ENCODE results near the gene COMT. TPM values are rescaled to one million over a fixed set of nuclear protein-coding genes. Genes with fewer than 3 reads are reported as not detected.

Gene COMT
- total and polyA plus RNA-seq, 9 of the 15 experiments (the other 6 are each of a cell fraction or from before 2014, with no cell fraction given) = 12.5 to 351 (median 155) TPM

DNA sequence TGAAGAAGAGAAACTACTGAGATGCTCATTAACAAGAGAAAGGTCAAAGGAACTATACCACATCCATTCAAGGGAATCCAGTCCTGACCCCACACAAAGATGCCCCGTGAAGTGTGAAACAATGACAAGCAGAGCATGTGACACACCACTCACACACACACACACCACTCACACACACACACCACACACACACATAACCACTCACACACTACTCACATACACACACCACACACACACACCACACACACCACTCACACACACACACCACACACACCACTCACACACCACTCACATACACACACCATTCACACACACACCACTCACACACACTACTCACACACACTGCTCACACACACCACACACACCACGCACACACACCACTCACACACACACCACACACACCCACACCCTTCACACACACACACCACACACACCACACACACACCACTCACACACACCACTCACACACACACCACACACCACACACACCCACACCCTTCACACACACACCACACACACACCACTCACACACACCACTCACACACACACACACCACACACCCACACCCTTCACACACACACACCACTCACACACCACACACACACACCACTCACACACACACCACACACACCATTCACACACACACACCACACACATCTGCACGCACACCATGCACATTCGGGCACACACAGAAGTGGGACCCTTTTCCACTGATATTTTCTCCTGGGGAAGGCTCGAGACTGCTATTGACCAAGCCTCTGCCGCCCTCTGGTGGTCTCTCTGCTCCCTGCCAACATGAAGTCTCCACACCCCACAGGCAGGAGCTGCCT, 32.0 kb upstream of the COMT start:
- Histone ChIP-seq H3K36me3 (ENCODE audit: control insufficient read depth, insufficient read depth, low read length) (peaks cover 38% of the 10 kb centered on the region), H3K79me2 (ENCODE audit: control insufficient read depth, insufficient read depth, low read length) (no peaks in the 10 kb centered on the region), H3K27me3 (ENCODE audit: control insufficient read depth in 2 of 2, insufficient read depth in 2 of 2, low read length in 2 of 2) (no peaks in the 10 kb centered on the region; a peak in 1 of 5 replicates), H3K4me1 (replicated peaks in 1 of 2; ENCODE audit: control insufficient read depth in 2 of 2, insufficient read depth in 2 of 2, low read length in 2 of 2) (peaks cover 2 to 28% of the 10 kb centered on the region in 2 experiments; a peak in 4 of 5 replicates), H3K27ac (ENCODE audit: extremely low read depth, low read depth, low read length) (peak overlapping the region; percentile 16; the same call in 1 of the 3 replicates), H2AFZ (ENCODE audit: low read depth, low read length) (peak overlapping the region; percentile 21), H3K9me3 (replicated peaks; ENCODE audit: control insufficient read depth, insufficient read depth, low read depth, low read length) (no peaks in the 10 kb centered on the region), H3K9ac (ENCODE audit: insufficient read depth in 1 of 2, low read depth in 2 of 2, low read length in 2 of 2) (no peak overlapping the region; a peak in 1 of 4 replicates), H3K4me3 (no peak overlapping the region), H3K4me2 (ENCODE audit: insufficient read depth, low read length) (no peak overlapping the region), H4K20me1 (replicated peaks; ENCODE audit: control insufficient read depth, insufficient read depth, low read length) (peaks cover 3% of the 10 kb centered on the region; the same call in 1 of the 2 replicates), H3K9me1 (ENCODE audit: control insufficient read depth, insufficient read depth, low read length) (no peaks in the 10 kb centered on the region)
- intact Hi-C loops (cut with micrococcal nuclease) = loop anchor here (1.0 to 2.0 kb wide), 6 partner anchors 38 to 277 kb away; no protein-coding TSS in a partner anchor
- FAIRE-seq (peak; percentile 98), ATAC-seq (peak; percentile 97), DNase-seq (ENCODE audit: extremely low read depth in 1 of 4, low spot score in 3 of 4) (peak; percentile 97 to 99 (median 98))
- ChIA-PET POLR2A (interaction anchor here (0.6 to 3.4 kb wide), 18 partner anchors 9 to 266 kb away, joined by 3 to 58 read pairs (median 4); no protein-coding TSS in a partner anchor), CTCF (ENCODE audit: low intra/inter-chr PET ratio) (interaction anchor here (0.5 to 6.2 kb wide), 18 partner anchors 11 to 955 kb away, joined by 3 to 156 read pairs (median 5); partner anchors contain the start of genes GP1BB, RTN4R and TBX1)
- WGBS (ENCODE audit: insufficient coverage, low coverage, missing lambda C conversion rate) = 30% methylated on average over 6 of the region's 6 CpGs
- in situ Hi-C loops (cut with MboI) = loop anchor here (5.0 kb wide), 1 partner anchor 177 kb away; no protein-coding TSS in a partner anchor
- TSS peak; percentile 36 for BruUV-seq (replicated peaks)
- TF ChIP-seq THRAP3 (IDR thresholded peaks at IDR 0.05; ENCODE audit: borderline replicate concordance) = no peak; the same call in 1 of the 2 replicates
- TF ChIP-seq ZEB2 (IDR thresholded peaks at IDR 0.05) = peak; percentile 70
- no peak for TF ChIP-seq ZNF766 (CRISPR knock-in tag; conservative IDR thresholded peaks at IDR 0.05)
- TF ChIP-seq NCOA6 (IDR thresholded peaks at IDR 0.05) = no peak
- TF ChIP-seq, protein P1, sequence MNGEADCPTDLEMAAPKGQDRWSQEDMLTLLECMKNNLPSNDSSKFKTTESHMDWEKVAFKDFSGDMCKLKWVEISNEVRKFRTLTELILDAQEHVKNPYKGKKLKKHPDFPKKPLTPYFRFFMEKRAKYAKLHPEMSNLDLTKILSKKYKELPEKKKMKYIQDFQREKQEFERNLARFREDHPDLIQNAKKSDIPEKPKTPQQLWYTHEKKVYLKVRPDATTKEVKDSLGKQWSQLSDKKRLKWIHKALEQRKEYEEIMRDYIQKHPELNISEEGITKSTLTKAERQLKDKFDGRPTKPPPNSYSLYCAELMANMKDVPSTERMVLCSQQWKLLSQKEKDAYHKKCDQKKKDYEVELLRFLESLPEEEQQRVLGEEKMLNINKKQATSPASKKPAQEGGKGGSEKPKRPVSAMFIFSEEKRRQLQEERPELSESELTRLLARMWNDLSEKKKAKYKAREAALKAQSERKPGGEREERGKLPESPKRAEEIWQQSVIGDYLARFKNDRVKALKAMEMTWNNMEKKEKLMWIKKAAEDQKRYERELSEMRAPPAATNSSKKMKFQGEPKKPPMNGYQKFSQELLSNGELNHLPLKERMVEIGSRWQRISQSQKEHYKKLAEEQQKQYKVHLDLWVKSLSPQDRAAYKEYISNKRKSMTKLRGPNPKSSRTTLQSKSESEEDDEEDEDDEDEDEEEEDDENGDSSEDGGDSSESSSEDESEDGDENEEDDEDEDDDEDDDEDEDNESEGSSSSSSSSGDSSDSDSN (IDR thresholded peaks at IDR 0.05; ENCODE audit: borderline replicate concordance in 1 of 2, low read depth in 2 of 2, low read length in 2 of 2) = peak in 1 of 2 experiments; percentile 49; a peak in 1 of 4 replicates
- TF ChIP-seq KLF10 (CRISPR knock-in tag; IDR thresholded peaks at IDR 0.05) = 0 out of 2 replicates have a peak, but pooled peaks have one; percentile 60
- TF ChIP-seq MAZ (CRISPR knock-in tag; conservative IDR thresholded peaks at IDR 0.05 in 1 of 2, IDR thresholded peaks at IDR 0.05 in 1 of 2) = peak in 1 of 2 experiments; percentile 89; a peak in 3 of 4 replicates
- TF ChIP-seq POLR3G (IDR thresholded peaks at IDR 0.05; ENCODE audit: extremely low read depth, insufficient read length, insufficient replicate concordance) = no peak
- TF ChIP-seq MED1 (CRISPR knock-in tag; IDR thresholded peaks at IDR 0.05; ENCODE audit: borderline replicate concordance) = no peak
- TF ChIP-seq NBN (IDR thresholded peaks at IDR 0.05; ENCODE audit: low read depth) = peak; percentile 99
- TF ChIP-seq, protein P2, sequence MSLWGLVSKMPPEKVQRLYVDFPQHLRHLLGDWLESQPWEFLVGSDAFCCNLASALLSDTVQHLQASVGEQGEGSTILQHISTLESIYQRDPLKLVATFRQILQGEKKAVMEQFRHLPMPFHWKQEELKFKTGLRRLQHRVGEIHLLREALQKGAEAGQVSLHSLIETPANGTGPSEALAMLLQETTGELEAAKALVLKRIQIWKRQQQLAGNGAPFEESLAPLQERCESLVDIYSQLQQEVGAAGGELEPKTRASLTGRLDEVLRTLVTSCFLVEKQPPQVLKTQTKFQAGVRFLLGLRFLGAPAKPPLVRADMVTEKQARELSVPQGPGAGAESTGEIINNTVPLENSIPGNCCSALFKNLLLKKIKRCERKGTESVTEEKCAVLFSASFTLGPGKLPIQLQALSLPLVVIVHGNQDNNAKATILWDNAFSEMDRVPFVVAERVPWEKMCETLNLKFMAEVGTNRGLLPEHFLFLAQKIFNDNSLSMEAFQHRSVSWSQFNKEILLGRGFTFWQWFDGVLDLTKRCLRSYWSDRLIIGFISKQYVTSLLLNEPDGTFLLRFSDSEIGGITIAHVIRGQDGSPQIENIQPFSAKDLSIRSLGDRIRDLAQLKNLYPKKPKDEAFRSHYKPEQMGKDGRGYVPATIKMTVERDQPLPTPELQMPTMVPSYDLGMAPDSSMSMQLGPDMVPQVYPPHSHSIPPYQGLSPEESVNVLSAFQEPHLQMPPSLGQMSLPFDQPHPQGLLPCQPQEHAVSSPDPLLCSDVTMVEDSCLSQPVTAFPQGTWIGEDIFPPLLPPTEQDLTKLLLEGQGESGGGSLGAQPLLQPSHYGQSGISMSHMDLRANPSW (CRISPR knock-in tag; IDR thresholded peaks at IDR 0.05) = peak; percentile 98; the same call in 1 of the 2 replicates
- TF ChIP-seq, protein P3, sequence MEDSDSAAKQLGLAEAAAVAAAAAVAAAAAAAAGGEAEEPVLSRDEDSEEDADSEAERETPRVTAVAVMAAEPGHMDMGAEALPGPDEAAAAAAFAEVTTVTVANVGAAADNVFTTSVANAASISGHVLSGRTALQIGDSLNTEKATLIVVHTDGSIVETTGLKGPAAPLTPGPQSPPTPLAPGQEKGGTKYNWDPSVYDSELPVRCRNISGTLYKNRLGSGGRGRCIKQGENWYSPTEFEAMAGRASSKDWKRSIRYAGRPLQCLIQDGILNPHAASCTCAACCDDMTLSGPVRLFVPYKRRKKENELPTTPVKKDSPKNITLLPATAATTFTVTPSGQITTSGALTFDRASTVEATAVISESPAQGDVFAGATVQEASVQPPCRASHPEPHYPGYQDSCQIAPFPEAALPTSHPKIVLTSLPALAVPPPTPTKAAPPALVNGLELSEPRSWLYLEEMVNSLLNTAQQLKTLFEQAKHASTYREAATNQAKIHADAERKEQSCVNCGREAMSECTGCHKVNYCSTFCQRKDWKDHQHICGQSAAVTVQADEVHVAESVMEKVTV (CRISPR knock-in tag; IDR thresholded peaks at IDR 0.05) = peak; percentile 100
- peak; percentile 91 for TF ChIP-seq TARDBP (IDR thresholded peaks at IDR 0.05)
- peak; percentile 78; the same call in 1 of the 2 replicates for TF ChIP-seq GATAD2A (IDR thresholded peaks at IDR 0.05)
